NCI-H2196 (cell line): ENCODE results near the gene PILRA.
"Not testable (repeated sequence)": the region's sequence is repeated elsewhere in the genome, so short reads cannot be mapped to it uniquely, and the experiment has no call there.

Experiments used
- DNase-seq: peaks from one replicate; lab custom pipeline; 2025; ENCODE audit not compliant: unreplicated experiment; lab: John Stamatoyannopoulos, UW

PILRA gene

GRCh38 chr7:100357131-100357561 is 16.1 kb upstream of the PILRA start:
- DNase-seq: no peak

DNA sequence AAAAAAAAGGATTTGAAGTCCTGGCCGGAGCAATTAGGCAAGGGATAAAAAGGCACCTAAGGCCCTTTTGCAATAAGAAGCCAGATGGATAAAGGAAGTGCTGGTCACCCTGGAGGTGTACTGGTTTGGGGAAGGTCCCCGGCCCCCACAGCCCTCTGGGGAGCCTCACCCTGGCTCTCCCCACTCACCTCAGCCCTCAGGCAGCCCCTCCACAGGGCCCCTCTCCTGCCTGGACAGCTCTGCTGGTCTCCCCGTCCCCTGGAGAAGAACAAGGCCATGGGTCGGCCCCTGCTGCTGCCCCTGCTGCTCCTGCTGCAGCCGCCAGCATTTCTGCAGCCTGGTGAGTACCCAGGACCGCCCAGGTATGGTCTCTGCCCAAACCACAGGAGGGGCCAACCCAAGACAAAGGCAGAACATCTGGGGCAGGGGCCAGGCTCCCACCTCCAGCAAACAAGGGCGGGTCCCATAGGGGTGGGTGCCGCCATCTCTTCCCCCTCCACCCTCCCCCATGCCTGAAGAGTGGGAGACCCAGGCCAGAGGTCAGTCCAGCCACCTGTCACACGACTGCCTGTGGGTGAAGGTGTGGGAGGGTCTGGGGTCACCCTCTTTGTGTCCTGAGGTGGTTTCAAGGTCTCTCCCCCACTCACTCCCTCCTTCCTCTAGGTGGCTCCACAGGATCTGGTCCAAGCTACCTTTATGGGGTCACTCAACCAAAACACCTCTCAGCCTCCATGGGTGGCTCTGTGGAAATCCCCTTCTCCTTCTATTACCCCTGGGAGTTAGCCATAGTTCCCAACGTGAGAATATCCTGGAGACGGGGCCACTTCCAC is 15.0 kb upstream of the PILRA start, which contains the start of gene PILRB:
Gene PILRB (plus strand): TSS at position 91 of the 830 bp plus-strand sequence. CDS start 186 bp downstream, at position 277.
- DNase-seq: no peak

DNA sequence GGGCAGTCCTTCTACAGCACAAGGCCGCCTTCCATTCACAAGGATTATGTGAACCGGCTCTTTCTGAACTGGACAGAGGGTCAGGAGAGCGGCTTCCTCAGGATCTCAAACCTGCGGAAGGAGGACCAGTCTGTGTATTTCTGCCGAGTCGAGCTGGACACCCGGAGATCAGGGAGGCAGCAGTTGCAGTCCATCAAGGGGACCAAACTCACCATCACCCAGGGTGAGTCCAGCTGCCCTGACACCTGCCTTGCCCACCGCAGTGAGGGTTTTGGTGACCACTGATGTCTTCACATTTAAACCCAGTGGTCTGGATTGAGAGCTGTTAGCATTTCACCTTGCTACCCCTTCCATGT is 14.5 kb upstream of the PILRA start:
- DNase-seq: no peak

GRCh38 chr7:100360135-100360854 is 13.0 kb upstream of the PILRA start:
- DNase-seq: no peak

- no peak for DNase-seq
These were observed 10.2 kb upstream of the PILRA start for GRCh38 chr7:100363098-100363497.

DNA sequence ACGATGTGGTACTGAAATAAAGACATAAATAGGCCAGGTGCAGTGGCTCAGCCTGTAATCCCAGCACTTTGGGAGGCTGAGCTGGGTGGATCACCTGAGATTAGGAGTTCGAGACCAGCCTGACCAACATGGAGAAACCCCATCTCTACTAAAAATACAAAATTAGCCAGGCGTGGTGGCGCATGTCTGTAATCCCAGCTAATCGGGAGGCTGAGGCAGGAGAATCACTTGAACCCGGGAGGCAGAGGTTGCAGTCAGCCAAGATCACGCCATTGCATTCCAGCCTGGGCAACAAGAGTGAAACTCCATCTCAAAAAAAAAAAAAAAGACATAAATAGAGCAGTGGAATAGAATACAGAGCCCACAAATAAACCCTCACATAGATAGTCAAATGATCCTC is 9.5 kb upstream of the PILRA start:
- not testable (repeated sequence) for DNase-seq

DNA sequence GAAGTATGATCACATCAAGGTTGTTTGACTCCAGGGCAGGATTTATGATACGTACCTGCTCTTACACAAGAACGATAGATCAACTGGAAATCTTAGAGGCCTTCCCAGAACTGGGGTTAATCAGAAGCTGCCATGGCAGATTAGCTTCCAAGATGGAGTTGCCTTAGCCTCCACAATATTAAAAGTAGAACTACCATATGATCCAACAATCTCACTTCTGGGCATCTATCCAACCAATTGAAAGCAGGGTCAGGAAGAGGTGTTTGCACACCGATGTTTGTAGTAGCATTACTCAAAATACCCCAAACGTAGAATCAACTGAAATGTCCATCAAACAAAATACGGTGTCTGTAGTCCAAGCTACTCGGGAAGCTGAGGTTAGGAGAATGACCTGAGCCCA is 8.8 kb upstream of the PILRA start:
- DNase-seq: no peak

DNA sequence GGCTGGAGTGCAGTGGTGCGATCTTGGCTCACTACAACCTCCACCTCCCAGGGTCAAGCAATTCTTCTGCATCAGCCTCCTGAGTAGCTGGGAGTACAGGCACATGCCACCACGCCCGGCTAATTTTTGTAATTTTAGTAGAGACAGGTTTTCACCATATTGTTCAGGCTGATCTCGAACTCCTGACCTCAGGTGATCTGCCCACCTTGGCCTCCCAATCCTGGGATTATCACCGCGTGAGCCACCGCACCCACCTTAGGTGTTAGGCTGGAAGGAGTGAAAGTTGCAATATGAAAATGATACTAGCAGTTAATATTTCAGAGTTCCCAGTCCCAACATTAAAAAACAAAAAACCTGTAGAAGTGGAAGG is 7.3 kb upstream of the PILRA start:
- DNase-seq: not testable (repeated sequence)

DNA sequence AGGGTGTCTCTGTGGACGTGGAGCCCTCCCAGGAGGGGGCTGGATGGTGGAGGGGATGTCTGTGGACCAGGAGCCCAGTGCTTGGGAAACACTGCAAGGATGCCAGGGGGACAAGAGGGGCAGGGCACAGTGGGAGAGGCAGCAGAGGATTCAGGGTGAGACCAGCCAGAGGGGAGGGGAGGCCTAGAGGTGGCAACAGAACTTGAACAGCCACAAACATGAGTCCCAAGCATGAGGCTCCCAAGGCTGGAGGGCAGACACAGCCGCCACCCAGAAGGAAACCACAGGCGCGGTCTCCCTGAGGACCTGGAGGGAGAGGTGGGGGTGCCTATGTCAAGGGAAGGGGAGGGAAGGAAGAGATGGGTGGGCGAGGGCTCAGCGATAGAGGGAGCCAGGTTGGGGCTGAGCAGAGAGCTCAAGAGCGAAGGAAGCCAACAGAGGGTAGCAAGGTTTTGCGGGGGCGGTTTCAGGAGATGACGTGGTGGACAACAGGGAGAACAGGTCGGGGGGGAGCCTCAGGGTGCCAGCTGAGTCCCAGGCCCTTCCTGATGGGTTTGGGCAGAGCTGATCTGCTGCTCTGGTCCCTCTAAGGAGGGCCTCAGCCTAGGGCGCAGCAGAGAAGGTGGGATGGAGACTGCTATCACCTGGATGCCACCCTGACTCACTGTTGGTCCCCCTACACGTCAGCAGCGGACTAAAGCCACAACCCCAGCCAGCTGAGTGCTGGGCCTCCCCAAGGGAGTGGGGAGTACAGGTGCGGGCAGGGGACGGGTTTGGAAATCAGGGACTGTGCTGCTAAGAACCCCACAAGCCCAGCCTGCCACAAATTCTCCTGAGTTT is 6.7 kb upstream of the PILRA start:
- DNase-seq: no peak

DNA sequence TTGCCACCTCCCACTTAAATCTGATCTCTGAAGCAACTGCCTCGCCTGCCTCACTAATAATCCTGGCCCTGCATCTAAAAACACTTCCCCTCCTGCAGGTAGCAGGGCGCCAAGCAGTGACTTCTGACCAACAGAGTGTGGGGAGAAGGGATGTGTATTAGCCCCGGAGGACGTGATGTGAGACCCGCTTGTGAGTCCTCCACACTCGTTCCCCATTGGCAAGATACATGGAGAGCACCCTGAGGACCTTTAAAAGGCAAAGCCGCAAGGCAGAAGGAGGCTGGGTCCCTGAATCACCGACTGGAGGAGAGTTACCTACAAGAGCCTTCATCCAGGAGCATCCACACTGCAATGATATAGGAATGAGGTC is 6.1 kb upstream of the PILRA start:
- no peak for DNase-seq

- no peak for DNase-seq
These were observed 5.3 kb upstream of the PILRA start for GRCh38 chr7:100367676-100368613.

DNA sequence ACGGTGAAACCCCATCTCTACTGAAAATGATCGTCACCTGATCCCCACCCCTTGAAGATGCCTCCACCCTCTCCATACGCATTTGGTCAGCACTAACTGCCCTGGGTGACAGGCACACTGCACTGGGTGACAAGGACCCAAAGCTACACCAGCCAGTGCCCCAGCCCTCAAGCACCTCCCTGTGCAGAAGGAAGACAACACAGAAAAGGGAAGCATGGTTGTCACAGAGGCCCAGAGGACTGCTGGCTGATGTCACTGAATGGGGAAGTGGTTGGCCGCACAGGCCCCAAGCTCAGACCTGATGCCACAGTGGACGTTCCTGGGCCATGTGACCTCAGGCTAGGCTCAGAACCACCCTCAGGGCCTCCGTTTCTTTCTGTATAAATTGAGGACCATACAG is 4.2 kb upstream of the PILRA start:
- DNase-seq: no peak

GRCh38 chr7:100370303-100370702 is 3.0 kb upstream of the PILRA start:
- DNase-seq: no peak

GRCh38 chr7:100370746-100371145 is 2.5 kb upstream of the PILRA start:
- no peak for DNase-seq

DNA sequence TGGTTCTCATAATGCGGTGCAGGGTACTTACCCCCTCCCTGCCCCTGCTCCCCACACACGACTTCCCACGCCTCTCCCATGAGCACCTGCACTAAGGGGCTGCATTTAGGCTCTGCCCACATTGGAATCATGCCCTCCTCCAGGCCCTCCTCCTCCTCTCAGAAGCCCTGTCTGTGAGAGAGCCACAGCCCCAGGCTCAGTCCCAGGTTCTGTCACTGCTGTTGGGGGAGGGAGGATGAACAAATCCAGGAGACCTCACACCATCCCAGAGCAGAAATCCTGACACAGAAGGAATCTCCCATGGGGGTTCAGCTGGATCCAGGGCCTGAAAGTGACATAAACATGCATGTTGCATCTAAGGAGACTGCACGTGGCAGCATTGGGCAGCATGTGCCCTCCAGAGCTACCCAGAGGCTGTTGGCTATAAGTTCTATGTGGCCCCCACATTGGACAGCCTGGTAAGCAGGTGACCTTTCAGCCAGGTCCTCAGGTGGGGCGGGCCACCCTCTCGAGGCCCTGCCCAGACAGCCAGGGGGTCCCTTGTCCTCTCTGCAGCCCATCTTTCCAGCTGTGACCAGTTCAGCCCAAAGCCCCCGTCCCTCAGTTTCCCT is 1.6 kb upstream of the PILRA start:
- DNase-seq: no peak

DNA sequence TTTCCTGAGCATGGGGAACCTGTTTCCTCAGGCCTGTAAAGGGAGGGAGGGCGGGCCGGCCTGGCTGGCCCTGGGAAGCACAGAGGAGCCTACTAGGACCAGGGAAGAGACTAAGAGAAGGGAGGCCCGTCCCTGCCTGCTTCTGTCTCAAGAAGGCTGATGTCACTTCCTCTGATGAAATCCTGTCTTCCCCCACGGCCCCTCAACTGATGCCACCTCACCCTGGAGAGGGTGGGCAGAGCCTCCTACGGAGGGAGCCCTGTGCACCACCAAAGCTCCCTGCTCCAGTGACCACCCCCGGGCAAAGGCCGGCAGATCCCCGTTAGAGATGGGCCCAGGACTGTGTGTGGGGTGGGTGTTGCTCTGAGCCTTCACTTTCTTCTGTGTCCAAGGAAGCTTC is 1.0 kb upstream of the PILRA start:
- DNase-seq: no peak

GRCh38 chr7:100372694-100373093 is 593 bp upstream of the PILRA start:
- DNase-seq: no peak

DNA sequence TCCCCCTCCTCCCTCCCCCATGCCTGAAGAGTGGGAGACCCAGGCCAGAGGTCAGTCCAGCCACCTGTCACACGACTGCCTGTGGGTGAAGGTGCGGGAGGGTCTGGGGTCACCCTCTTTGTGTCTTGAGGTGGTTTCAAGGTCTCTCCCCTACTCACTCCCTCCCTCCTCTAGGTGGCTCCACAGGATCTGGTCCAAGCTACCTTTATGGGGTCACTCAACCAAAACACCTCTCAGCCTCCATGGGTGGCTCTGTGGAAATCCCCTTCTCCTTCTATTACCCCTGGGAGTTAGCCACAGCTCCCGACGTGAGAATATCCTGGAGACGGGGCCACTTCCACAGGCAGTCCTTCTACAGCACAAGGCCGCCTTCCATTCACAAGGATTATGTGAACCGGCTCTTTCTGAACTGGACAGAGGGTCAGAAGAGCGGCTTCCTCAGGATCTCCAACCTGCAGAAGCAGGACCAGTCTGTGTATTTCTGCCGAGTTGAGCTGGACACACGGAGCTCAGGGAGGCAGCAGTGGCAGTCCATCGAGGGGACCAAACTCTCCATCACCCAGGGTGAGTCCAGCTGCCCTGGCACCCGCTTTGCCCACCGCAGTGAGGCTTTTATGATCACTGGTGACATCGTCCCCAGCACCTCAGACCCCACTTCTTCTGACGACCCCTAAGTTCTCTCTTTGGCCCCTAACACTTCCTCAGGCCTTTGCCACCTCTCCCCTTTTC is 747 bp downstream of the PILRA start:
- DNase-seq: not testable (repeated sequence)

GRCh38 chr7:100374601-100375000 is 1.3 kb downstream of the PILRA start:
- DNase-seq: no peak
